SK-N-MC (cell line): ENCODE results near the gene FGD5.

Source experiments
- DNase-seq: peaks from one replicate; pipeline ENCODE4 v3.0.0-alpha.2; 2011; ENCODE audit warnings: low read depth, low spot score
- H3K27ac ChIP-seq: fragments of 200-600 bp; sonication (generic); 2 replicates; pipeline ENCODE4 v1.5.1; 2016; ENCODE audit warnings: mixed run types
- H3K36me3 ChIP-seq: fragments of 200-600 bp; sonication (generic); 2 replicates; pipeline ENCODE4 v1.6.1; 2017; ENCODE audit warnings: antibody characterized with exemption, low read length, mixed read lengths; ENCODE audit not compliant: insufficient read depth
- H3K4me3 ChIP-seq: fragments of 200-600 bp; sonication (generic); 2 replicates; pipeline ENCODE4 v1.5.1; 2016
- H3K9ac ChIP-seq: fragments of 200-600 bp; sonication (generic); 2 replicates; pipeline ENCODE4 v1.8.0; 2017; ENCODE audit warnings: mixed run types, mixed read lengths; ENCODE audit not compliant: insufficient read length
- H3K9me3 ChIP-seq: fragments of 200-600 bp; sonication (generic); 2 replicates; pipeline ENCODE4 v1.6.1; 2017; ENCODE audit warnings: low read depth, mild to moderate bottlenecking, antibody characterized with exemption, low read length, moderate library complexity, mixed read lengths
- EZH2 ChIP-seq: fragments of 200-600 bp; sonication (generic); IDR thresholded peaks from one replicate; pipeline ENCODE4 v1.6.1; 2017; ENCODE audit warnings: antibody characterized with exemption
- FOXP2 ChIP-seq: optimal IDR thresholded peaks from 2 replicates; pipeline ENCODE3; 2011; ENCODE audit warnings: mild to moderate bottlenecking, moderate library complexity; ENCODE audit not compliant: insufficient read depth; ENCODE audit errors: extremely low read length, control extremely low read depth
- POLR2AphosphoS5 ChIP-seq: IDR thresholded peaks from 2 replicates; pipeline ENCODE4 v1.6.1; 2012; ENCODE audit warnings: mild to moderate bottlenecking, low read depth, low read length, borderline replicate concordance

Gene FGD5

GRCh38 chr3:14869917-14870782 is 51.4 kb downstream of the FGD5 start:
- Histone ChIP-seq H3K4me3 (no peak overlapping the region), H3K9ac (no peak overlapping the region), H3K36me3 (no peaks in the 10 kb centered on the region), H3K9me3 (no peaks in the 10 kb centered on the region), H3K27ac (no peak overlapping the region)
- no peak for DNase-seq
- TF ChIP-seq POLR2AphosphoS5 (no peak), EZH2 (no peak), FOXP2 (no peak)

GRCh38 chr3:14870783-14871060 is 52.0 kb downstream of the FGD5 start:
- no peak for DNase-seq
- H3K27ac ChIP-seq = no peak overlapping the region
- no peaks in the 10 kb centered on the region for H3K36me3 ChIP-seq
- no peak overlapping the region for H3K9ac ChIP-seq
- no peaks in the 10 kb centered on the region for H3K9me3 ChIP-seq
- TF ChIP-seq EZH2 (no peak), FOXP2 (no peak), POLR2AphosphoS5 (no peak)
- H3K4me3 ChIP-seq = no peak overlapping the region

DNA sequence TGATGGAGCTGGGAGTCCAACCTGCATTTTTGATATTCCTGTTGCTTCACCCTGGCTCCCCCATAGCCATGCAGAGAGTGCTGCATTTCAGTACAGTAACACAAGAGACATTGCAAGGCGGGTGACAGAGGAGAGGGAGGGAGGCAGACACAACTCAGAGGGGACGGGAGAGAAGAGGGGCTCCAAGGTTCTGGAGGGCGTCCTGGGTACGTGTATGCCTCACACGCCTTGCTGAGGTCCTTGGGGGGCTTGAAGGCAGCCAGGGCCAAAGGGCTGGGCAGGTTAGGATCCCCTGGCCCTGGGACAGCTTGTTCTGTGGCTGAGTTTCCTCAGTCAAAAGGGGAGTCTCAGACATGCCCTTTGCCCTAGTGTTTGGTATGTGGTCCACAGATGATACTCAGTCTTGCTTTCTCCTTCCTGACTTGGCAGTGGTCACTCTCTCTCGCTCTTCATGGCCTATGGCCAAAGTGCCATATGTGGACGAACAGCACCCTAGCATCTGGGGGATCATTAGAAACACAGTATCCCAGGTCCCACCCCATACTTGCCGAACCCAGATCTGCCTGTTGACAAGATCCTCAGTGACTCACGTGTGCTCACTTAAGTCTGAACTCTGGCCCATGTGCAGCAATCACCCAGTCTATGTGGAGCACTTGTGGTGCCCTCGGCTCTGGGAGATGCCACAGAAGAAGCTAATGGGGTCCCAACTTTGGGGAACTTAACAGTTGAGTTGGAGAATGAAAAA is 52.9 kb downstream of the FGD5 start:
- no peak for DNase-seq
- no peak for TF ChIP-seq FOXP2
- TF ChIP-seq POLR2AphosphoS5 = no peak
- TF ChIP-seq EZH2 = no peak
- Histone ChIP-seq H3K27ac (no peak overlapping the region), H3K36me3 (no peaks in the 10 kb centered on the region), H3K9me3 (no peaks in the 10 kb centered on the region), H3K9ac (no peak overlapping the region), H3K4me3 (no peak overlapping the region)

DNA sequence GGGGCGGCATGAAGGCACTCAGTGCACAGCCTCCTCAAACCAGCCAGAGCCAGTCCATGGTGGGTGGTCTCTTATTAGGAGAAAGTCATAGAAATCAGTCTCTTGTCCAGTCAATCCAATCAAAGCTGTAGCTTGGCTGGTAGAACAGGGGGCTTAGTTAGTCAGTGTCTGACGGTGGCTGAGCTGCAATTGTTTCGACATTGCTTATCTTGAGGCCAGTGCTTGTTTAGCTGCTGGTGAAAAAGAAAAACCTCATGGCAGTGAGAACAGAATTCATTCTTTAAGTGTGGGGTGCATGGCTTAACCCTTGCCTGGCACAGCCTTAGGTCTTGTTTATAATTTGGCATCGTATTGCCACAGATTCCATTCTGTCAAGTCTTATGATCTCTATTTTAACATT is 53.9 kb downstream of the FGD5 start:
- TF ChIP-seq POLR2AphosphoS5 (no peak), EZH2 (no peak), FOXP2 (no peak)
- DNase-seq = no peak
- H3K27ac ChIP-seq = no peak overlapping the region
- H3K4me3 ChIP-seq = no peak overlapping the region
- no peaks in the 10 kb centered on the region for H3K9me3 ChIP-seq
- H3K36me3 ChIP-seq = no peaks in the 10 kb centered on the region
- no peak overlapping the region for H3K9ac ChIP-seq

GRCh38 chr3:14874784-14875183 is 56.0 kb downstream of the FGD5 start:
- H3K9ac ChIP-seq = no peak overlapping the region
- H3K9me3 ChIP-seq = no peaks in the 10 kb centered on the region
- no peak overlapping the region for H3K4me3 ChIP-seq
- DNase-seq = no peak
- H3K27ac ChIP-seq = no peak overlapping the region
- TF ChIP-seq FOXP2 (no peak), POLR2AphosphoS5 (no peak), EZH2 (no peak)
- no peaks in the 10 kb centered on the region for H3K36me3 ChIP-seq

DNA sequence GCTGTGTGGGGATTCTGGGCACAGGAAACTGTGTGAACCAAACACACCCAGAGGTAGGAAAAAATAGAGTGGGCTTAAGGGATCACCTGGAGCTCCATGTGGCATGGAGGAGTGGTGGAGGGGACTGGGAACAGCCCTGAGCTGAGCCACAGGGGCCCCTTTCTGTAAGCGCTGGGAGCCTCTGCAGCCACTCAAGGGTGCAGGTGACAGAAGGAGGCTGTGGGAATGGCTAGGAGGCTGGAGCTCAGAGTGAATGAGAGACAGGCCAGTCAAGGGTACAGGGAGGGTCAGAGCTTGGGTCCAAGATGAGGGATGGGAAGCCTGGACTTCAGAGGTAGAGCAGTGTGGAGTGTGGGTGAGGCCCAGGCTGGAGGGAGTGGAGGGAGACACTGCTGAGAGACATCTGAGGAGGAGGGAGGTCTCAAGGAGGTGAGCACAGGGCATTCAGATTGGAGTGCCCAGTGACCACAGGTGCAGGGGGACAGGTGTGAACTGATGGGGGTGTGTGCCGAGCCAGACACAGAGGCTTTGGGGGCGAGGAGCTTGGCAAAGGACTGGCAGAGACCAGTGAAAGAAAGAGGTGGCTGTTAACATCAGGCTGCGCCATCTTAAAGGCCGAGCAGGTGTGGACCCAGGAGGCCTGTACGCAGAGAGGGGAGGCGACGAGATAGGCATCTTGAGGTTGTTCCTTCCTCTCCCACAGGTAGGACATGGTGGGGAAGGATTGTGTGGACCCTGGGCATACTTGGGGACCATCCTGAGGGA is 56.8 kb downstream of the FGD5 start:
- no peak for TF ChIP-seq FOXP2
- Histone ChIP-seq H3K9me3 (no peaks in the 10 kb centered on the region), H3K27ac (no peak overlapping the region), H3K36me3 (no peaks in the 10 kb centered on the region), H3K9ac (no peak overlapping the region), H3K4me3 (no peak overlapping the region)
- no peak for DNase-seq

DNA sequence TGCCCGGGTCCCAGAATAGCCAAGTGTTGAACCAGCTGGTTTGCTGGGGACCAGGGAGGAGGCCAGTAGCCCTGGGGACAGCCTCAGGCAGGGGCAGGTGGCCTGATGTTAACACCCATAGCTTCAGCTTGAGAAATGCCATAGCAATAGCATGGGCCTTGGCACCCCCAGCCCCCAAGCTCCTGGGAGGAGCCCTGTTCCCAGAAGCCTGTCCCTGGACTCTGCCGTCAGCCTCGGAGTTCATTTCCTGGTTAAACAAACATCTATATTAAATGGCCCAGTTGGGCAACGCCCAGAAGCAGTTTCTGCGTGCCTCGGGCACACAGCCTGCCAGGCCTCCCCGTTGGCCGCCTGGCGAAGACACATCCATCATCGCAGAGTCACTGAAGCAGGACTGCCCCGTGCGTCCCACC is 58.2 kb downstream of the FGD5 start:
- Histone ChIP-seq H3K4me3 (no peak overlapping the region), H3K9ac (no peak overlapping the region), H3K36me3 (no peaks in the 10 kb centered on the region), H3K9me3 (no peaks in the 10 kb centered on the region), H3K27ac (no peak overlapping the region)
- DNase-seq = no peak
- TF ChIP-seq FOXP2 (no peak), POLR2AphosphoS5 (no peak), EZH2 (no peak)

GRCh38 chr3:14877469-14877868 is 58.7 kb downstream of the FGD5 start:
- Histone ChIP-seq H3K36me3 (no peaks in the 10 kb centered on the region), H3K9me3 (no peaks in the 10 kb centered on the region), H3K4me3 (no peak overlapping the region), H3K27ac (no peak overlapping the region), H3K9ac (no peak overlapping the region)
- DNase-seq = no peak
- TF ChIP-seq POLR2AphosphoS5 (no peak), EZH2 (no peak), FOXP2 (no peak)
